ENCODE data around the gene CDK1. TPM values are rescaled to one million over a fixed set of nuclear protein-coding genes. Genes with fewer than 3 reads are reported as not detected.

CDK1 gene
- total RNA-seq, 1 donor, result 5.8 TPM

- no peak for DNase-seq (ENCODE audit: insufficient read length, low spot score, missing footprints)
- peaks cover 37% of the 10 kb centered on the region for H3K27me3 ChIP-seq (ENCODE audit: insufficient read depth, low read length)
- H3K4me2 ChIP-seq (ENCODE audit: insufficient read depth, low read length), result no peak overlapping the region
- H3K27ac ChIP-seq (ENCODE audit: low read depth, low read length), result no peak overlapping the region
- H2AFZ ChIP-seq (ENCODE audit: low read length), result no peak overlapping the region
- no peak overlapping the region for H3K4me3 ChIP-seq (ENCODE audit: insufficient read depth, low read length)
- TF ChIP-seq CTCF (IDR thresholded peaks at IDR 0.05; ENCODE audit: extremely low read depth, low read depth, low read length), result no peak
- H3K9me3 ChIP-seq (ENCODE audit: low read depth, low read length), result no peaks in the 10 kb centered on the region
- peaks cover 9% of the 10 kb centered on the region for H3K4me1 ChIP-seq (ENCODE audit: insufficient read depth, low read length)
- H3K36me3 ChIP-seq (ENCODE audit: insufficient read depth, low read length), result no peaks in the 10 kb centered on the region
- no peaks in the 10 kb centered on the region for H4K20me1 ChIP-seq (ENCODE audit: insufficient read depth, low read length)
- H3K79me2 ChIP-seq (ENCODE audit: insufficient read depth, low read length), result no peaks in the 10 kb centered on the region
These were observed 35.8 kb upstream of the CDK1 start for GRCh38 chr10:60742512-60742911.

GRCh38 chr10:60747817-60748469 is 30.3 kb upstream of the CDK1 start:
- Histone ChIP-seq H3K9me3 (ENCODE audit: low read depth, low read length) (no peaks in the 10 kb centered on the region), H3K36me3 (ENCODE audit: insufficient read depth, low read length) (no peaks in the 10 kb centered on the region), H3K79me2 (ENCODE audit: insufficient read depth, low read length) (no peaks in the 10 kb centered on the region), H3K4me3 (ENCODE audit: insufficient read depth, low read length) (no peak overlapping the region), H2AFZ (ENCODE audit: low read length) (no peak overlapping the region), H3K4me2 (ENCODE audit: insufficient read depth, low read length) (no peak overlapping the region), H3K27ac (ENCODE audit: low read depth, low read length) (no peak overlapping the region), H3K27me3 (ENCODE audit: insufficient read depth, low read length) (peaks cover 35% of the 10 kb centered on the region), H3K4me1 (ENCODE audit: insufficient read depth, low read length) (no peaks in the 10 kb centered on the region), H4K20me1 (ENCODE audit: insufficient read depth, low read length) (no peaks in the 10 kb centered on the region)
- no peak for DNase-seq (ENCODE audit: insufficient read length, low spot score, missing footprints)
- TF ChIP-seq CTCF (IDR thresholded peaks at IDR 0.05; ENCODE audit: extremely low read depth, low read depth, low read length), result no peak

GRCh38 chr10:60753152-60753551 is 25.1 kb upstream of the CDK1 start:
- Histone ChIP-seq H3K27ac (ENCODE audit: low read depth, low read length) (no peak overlapping the region), H4K20me1 (ENCODE audit: insufficient read depth, low read length) (no peaks in the 10 kb centered on the region), H3K4me2 (ENCODE audit: insufficient read depth, low read length) (no peak overlapping the region), H3K4me1 (ENCODE audit: insufficient read depth, low read length) (peaks cover 4% of the 10 kb centered on the region), H3K36me3 (ENCODE audit: insufficient read depth, low read length) (no peaks in the 10 kb centered on the region), H2AFZ (ENCODE audit: low read length) (no peak overlapping the region), H3K79me2 (ENCODE audit: insufficient read depth, low read length) (no peaks in the 10 kb centered on the region), H3K27me3 (ENCODE audit: insufficient read depth, low read length) (peaks cover 10% of the 10 kb centered on the region), H3K9me3 (ENCODE audit: low read depth, low read length) (no peaks in the 10 kb centered on the region), H3K4me3 (ENCODE audit: insufficient read depth, low read length) (no peak overlapping the region)
- DNase-seq (ENCODE audit: insufficient read length, low spot score, missing footprints), result no peak
- no peak for TF ChIP-seq CTCF (IDR thresholded peaks at IDR 0.05; ENCODE audit: extremely low read depth, low read depth, low read length)

GRCh38 chr10:60753817-60754216 is 24.5 kb upstream of the CDK1 start:
- Histone ChIP-seq H2AFZ (ENCODE audit: low read length) (no peak overlapping the region), H3K4me2 (ENCODE audit: insufficient read depth, low read length) (no peak overlapping the region), H3K27me3 (ENCODE audit: insufficient read depth, low read length) (peaks cover 3% of the 10 kb centered on the region), H3K79me2 (ENCODE audit: insufficient read depth, low read length) (no peaks in the 10 kb centered on the region), H3K36me3 (ENCODE audit: insufficient read depth, low read length) (no peaks in the 10 kb centered on the region), H3K4me1 (ENCODE audit: insufficient read depth, low read length) (peaks cover 4% of the 10 kb centered on the region), H3K9me3 (ENCODE audit: low read depth, low read length) (no peaks in the 10 kb centered on the region), H4K20me1 (ENCODE audit: insufficient read depth, low read length) (no peaks in the 10 kb centered on the region), H3K4me3 (ENCODE audit: insufficient read depth, low read length) (no peak overlapping the region), H3K27ac (ENCODE audit: low read depth, low read length) (no peak overlapping the region)
- TF ChIP-seq CTCF (IDR thresholded peaks at IDR 0.05; ENCODE audit: extremely low read depth, low read depth, low read length), result no peak
- DNase-seq (ENCODE audit: insufficient read length, low spot score, missing footprints), result no peak

Data from osteoblast (primary cell).